GM18499 (cell line): ENCODE results near the gene POLG.
A peak's percentile ranks its signal among the peaks of the same experiment; 100 is the strongest.

Experiments
- ATAC-seq: cut with Tn5 transposase; IDR thresholded peaks from one replicate; pipeline ENCODE4 v1.9.1; 2021; ENCODE audit warnings: moderate number of reproducible peaks; ENCODE audit not compliant: insufficient read depth, unreplicated experiment

POLG gene

DNA sequence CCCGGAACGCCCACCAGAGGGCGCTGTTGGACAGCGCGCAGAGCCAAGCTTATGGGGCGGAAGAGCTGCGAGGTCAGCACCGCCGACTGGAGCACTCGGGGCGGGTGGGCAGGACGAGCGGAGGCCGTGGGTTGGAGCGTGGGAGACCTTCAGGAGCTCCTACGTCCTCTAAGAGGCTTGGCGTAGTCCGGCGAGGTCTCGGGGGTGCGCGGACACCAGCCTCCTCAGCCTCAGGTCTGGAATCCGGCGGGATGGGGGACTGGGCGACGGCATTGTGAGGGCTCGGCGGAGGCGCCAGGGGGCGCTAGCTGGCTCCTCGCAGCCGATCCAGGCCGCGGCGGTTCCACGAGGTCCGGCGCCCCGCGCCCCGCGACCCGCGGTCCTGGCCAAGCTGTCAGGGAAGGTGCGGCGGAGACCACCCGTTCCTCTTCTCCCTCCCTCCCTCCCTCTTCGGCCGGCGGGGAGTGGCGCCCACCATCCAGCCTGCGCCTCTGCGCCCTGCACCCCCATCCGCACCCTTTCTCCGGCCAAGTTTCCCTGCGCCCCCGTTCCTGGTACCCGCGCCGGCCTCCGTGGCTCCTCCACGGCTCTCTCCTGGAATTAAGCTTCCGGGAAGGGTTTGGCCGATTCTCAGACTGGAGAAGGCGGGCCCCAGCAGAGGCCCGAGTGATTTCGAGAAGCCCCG, 24.3 kb upstream of the POLG start:
- ATAC-seq, result peak; percentile 81

- ATAC-seq, result no peak
Observed at GRCh38 chr15:89358435-89358754, 23.8 kb upstream of the POLG start.

DNA sequence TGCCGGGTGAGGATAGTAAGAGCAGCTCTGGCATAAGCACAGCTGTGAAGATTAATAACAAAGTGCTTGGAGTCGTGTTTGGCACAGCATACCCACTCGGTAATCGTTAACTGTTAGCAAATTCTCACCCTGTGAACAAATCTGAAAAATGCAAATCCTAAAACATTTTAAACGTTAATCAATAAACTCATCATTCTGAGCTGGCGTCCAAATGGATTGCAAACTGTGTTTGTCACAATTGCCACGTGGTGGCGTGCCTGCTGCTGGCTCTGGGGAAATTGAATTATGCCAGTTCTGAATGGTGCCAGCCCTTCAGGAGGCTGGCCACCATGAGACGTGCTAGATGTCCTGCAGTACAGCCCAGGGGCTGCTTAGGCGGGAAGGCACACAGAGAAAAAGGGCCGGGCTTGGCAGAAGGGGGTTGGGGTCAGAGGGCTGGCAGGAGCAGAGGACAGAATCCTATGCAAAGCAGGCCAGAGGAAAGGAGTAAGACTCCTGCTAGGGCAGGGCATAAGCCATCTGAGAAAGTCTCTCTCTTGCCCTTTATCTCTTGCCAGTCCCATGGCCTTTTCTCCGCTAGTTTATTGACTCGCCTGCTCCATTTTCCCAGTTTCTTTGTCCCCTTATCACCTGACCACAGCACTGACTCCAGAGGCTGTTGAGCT, 22.1 kb upstream of the POLG start:
- ATAC-seq, result no peak

GRCh38 chr15:89353991-89354390, 19.4 kb upstream of the POLG start:
- ATAC-seq, result no peak

GRCh38 chr15:89352476-89352875, 17.9 kb upstream of the POLG start:
- no peak for ATAC-seq

- no peak for ATAC-seq
Observed at GRCh38 chr15:89349206-89349558, 14.6 kb upstream of the POLG start.

- no peak for ATAC-seq
Observed at GRCh38 chr15:89346516-89347231, 12.1 kb upstream of the POLG start.

DNA sequence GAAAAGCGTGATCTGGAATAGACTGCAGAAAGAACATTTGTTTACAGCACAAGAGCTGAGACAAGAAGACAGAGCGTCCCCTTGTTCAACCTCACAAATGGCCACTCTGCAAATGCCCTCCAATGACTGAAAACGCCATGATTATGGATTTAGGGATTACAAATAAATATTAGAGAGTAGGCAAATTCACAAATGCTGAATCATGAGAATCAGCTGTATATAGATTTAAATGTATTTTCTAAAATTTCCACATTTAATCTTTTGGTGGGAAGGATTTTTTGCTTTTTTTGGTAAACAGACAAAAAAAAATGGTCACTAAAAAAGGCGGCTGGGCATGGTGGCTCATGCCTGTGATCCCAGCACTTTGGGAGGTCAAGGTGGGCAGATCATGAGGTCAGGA, 10.6 kb upstream of the POLG start:
- no peak for ATAC-seq

DNA sequence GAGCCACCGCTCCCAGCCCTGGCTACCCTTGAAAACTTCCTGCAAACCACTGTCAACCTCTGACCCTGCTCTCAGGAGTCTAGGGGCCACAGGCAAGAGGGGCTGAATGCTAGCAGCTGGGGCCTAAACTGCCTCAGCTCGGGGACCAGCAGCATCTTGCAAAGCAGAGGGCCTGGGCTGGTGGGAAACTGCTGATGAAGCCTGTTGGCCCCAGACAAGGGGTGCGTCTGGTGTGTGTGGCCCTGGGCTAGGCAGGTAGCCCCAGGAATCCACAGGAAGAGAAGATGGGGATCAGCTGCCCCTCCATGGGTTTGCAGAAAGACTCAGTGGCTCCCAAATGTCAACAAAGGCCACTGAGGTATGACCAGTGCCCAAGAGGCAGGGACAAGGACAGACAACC, 8.2 kb upstream of the POLG start:
- ATAC-seq, result no peak

- ATAC-seq, result no peak
Observed at GRCh38 chr15:89341316-89342005, 6.8 kb upstream of the POLG start.

DNA sequence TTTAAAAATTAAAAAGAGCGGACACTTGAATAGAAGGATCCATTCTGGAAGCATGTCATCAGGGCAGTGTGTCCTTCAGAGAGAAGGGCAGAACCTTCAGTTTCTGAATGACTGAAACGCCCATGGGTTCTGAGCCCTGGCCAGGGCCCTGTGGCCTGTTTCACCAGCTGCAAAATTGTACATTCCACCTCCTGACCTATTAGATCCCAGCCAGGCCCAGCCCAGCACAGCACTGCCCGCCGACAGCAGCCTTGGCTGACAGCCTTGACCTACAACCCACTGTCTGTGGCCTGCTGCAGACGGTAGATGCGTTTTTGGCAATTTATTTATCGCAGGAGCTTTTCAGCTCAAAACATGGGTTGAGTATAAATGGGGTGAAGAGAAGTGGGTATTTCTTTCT, 5.9 kb upstream of the POLG start:
- no peak for ATAC-seq

DNA sequence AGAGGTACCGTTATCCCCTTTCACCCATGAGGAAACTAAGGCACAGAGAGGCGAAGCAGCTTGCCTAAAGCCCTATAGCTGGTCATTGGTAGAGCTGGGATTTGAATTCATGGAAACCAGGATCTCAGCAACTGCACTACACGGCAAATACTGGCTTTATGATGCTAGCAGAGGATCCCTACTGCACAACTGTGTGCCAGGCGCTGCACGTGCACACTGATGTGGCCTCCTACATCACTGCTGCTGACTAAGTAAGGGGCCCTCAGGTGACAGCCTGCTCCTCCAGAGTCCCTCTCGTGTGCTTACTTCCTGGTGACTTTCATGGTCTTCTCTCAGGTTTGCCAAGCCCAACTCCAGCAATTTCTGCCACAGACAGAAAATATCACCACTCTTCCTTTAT, 3.4 kb upstream of the POLG start:
- no peak for ATAC-seq

- peak; percentile 4 for ATAC-seq
Observed at GRCh38 chr15:89335298-89336041, 846 bp upstream of the POLG start.

DNA sequence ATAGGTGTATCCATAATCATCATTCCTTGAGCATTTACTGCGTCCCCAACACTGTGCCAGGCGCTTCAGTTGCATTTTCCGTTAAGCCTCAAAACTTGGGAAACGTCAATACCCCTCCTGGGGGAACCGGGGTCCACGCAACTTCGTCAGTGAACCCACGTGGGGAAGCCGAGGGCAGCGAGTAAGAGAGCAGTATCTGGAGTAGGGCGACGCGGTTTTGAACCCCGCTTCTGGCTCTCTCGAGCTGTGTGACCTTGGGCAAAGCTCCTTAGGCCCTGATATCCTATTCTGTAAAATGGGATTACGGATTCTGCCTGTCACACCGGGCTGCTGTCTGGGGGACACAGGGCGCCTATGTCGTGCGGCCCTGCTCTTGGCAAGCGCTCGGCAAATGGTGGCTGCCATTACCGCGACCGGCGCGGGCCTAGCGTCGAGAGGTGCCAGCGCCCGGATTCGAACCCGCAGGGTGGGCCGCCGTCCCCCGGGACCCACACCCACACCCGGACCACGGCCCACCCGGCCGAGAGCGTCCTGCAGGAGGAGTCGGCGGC, 590 bp downstream of the POLG start:
- peak; percentile 6 for ATAC-seq

- no peak for ATAC-seq
Observed at GRCh38 chr15:89333011-89333860, 1.4 kb downstream of the POLG start.

DNA sequence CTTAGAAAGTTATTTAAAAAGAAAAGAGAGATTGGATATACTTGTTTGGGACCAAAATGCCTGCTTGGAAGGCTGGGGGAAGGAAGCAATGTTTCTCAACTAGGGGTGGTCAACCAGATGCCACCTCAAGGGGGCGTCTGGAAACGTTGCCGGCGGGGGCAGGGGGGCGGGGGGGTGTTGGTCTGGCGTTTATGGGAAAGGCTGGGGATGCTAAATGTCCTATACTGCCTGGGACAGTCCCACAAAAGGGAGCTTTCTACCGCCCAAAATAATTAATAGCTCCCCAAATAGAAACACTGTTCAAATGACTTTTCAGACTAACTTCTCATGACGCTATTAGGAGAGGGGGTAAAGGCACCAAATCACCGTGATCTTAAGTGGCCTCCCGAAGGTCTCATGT, 2.2 kb downstream of the POLG start:
- no peak for ATAC-seq

- no peak for ATAC-seq
Observed at GRCh38 chr15:89330881-89331595, 3.6 kb downstream of the POLG start.

GRCh38 chr15:89330119-89330518, 4.5 kb downstream of the POLG start:
- ATAC-seq, result no peak
